ENCODE data around the gene CCDC127.
"Not testable (repeated sequence)": the region's sequence is repeated elsewhere in the genome, so short reads cannot be mapped to it uniquely, and the experiment has no call there.

The CCDC127 gene

DNA sequence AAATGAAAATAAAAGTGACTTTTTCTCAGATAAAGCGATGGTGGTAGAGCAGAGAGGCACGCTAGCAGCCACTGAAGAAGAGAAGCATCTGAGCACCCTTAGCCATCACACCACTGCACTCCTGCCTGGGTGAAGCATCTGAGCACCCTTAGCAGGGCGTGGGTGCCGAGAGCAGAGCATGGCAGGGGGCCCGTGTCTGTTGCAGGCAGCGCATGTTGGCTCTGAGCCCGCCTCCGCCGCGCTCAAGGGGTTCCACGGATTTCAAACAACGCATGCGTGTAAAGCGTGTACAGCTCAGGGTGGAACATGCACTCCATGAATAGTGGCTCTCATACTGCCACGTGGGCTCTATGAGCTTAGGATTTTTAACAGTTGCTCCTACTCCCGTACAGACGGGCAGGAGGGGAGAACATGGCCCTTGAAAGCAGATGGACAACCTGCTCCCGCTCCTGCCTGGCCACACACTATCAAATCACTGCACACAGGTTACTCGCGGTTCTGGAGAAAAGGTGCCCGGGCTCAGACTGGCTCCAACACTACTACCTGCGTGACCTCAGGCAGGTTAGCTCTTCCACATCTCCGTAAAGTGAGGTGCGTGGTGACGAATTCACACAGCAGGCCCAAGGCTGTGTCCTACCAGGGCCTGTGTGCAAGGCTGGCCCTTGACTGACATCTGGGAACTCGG lies 14.6 kb downstream of the CCDC127 start:
- DNase-seq (ENCODE audit: low read depth), result no peak

DNA sequence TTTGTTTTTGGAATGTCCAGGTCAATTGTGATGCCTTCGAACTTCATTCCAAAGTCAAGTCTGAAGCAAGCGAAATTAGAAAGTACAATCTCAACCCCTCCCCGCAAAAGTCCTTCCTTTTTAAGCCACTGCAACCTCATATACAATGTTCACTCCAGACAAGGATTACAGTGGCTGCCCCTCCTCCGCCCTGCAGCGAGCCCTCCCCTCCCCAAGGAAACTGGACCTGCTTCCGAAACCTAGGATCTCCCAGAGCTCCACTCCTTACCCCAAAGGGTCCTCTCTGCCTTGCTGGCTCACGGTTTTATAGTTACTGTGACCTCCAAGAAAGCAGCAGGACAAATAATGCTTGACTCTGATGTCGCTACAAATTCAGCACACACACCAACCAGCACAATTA lies 16.3 kb downstream of the CCDC127 start:
- no peak for DNase-seq (ENCODE audit: low read depth)

DNA sequence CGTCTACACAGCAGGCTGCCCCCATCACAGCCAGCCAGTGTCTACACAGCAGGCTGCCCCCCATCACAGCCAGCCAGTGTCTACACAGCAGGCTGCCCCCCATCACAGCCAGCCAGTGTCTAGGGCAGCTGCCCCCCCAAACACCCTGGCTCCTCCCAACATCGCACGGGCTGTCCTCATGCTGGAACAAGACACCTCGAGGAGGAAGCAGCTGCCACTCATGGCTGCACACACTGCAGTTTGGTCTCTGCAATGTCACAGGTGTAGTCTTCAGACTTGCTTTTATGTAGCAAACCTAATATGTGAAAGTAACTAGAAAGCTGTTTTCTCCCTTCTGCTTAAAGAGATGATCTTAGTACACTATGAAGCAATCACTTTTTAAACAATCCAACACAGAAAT lies 17.0 kb downstream of the CCDC127 start:
- DNase-seq (ENCODE audit: low read depth), result no peak

DNA sequence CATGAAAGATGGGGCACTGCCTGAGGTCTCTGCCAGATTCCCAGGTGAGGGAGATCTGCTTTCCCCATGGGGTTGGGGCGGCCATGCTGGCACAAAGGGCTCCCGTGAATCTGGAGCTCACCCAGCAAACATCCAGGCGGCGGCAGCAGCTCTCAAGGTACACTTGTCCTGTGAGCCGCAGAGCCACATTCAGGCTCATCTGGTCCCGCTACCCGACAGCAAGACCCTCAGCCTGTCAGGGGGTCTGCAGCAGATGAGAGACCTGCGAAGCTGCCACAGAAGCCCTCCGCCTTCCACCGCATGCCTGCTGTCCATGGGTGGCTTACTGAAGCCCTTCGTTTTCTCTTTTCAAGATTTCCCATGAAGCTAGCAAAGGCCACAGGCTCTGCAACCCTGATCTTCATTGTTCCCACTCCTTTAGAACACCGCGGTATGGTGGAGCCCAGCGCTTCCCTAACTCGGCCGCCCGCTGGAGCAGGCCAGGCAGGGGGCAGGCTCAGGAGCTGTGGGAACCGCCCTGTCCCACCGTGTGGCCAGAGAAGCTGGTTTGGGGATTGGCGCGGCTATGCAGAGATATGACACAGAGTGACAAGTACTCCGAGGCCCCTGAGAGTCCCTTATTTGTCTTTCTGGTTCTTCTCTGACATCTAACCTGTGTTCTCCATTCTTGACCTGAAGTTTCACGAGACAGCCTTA lies 17.9 kb downstream of the CCDC127 start:
- DNase-seq (ENCODE audit: low read depth), result no peak

DNA sequence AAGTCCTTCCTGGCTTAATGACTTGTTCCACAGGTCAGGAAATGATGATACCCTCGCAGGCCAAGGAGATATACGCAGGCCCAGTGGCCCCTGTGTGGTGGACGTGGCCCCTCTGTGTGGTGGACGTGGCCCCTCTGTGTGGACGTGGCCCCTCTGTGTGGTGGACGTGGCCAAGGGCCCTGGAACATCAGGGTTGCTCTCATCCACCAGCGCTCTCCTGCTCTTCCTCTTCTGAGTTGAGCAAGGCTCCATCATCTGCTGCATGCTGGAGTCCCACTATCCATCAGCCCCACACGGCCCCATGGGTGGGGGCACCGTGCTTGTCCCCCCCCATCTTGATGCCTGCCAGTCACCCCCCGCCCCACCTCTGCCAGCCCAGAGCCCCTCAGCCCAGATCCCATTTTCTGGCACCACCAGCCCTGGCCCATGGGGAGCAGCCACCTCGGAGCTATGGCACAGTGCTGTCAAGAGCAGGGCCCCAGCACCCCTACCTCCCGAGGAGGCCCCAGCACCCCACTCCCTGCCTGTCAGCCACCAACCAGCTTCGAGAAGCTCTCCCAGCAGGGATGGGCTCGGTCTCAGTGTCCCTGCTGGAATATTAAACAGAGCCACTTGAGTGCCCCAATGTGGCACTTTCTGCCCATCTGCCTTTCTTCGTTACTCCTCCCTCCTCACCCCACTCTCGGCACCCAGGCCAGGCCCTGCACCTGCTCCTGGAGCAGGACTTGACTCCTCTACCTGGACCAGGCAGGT lies 18.6 kb downstream of the CCDC127 start:
- no peak for DNase-seq (ENCODE audit: low read depth)

DNA sequence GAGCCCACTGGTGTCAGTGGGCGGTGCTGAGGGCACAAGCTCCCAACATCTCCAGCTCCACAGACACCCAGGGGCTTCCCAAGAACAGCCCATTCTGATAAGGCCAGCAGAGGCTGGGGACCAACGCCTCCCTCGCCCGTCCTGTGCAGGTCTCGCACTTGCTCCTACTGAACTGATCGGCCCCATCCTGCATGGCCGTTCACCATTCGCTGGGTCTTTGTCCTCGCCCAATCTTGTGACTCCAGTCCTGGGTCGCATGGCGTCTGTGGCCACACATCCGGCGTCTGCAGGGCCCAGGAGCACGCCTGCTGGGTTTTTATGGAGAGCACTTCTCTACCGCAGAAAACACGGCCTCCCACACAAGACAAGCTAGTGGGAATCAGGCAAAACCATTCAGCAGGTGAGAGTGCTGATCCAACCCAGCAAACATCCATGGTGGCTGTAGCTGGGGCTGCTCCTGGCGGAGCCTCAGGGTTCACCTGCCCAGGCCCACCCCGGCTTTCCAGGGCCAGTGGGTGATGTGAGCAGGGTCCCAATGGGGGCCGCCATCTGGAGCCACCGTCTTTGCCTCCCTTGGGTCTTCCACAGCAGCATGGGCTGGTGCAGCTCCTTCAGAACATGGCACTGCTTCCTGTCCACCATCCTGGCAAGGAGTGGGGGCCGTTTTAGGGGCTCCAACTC lies 19.3 kb downstream of the CCDC127 start:
- no peak for DNase-seq (ENCODE audit: low read depth)

DNA sequence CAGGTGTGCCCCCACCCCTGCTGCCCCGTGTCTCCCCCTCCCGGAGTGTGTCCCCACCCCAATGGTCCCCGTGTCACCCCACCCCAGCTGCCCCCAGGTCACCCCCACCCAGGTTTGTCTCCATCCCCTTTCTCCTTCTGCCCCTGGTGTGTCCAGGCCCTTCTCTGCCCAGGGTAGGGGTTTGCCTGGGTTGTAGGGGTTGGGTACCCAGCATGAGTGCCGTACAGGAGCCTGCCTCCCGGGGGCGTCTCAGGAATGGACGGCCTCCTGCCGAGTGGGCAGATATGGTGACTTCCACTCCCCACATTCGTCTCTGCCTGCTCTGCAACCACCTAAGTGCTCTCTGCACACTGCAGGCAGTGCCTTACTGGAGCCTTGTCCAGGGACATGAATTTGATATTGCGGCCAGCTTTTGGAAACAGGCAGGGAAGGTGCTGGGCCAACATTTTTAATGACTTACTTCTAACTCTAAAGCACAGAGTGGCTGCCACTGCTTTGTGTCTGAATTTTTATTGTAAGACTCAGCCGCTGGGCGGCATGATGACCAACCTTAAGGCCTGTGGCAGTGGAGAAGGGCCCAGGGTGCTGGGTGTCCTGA lies 20.0 kb downstream of the CCDC127 start:
- no peak for DNase-seq (ENCODE audit: low read depth)

DNA sequence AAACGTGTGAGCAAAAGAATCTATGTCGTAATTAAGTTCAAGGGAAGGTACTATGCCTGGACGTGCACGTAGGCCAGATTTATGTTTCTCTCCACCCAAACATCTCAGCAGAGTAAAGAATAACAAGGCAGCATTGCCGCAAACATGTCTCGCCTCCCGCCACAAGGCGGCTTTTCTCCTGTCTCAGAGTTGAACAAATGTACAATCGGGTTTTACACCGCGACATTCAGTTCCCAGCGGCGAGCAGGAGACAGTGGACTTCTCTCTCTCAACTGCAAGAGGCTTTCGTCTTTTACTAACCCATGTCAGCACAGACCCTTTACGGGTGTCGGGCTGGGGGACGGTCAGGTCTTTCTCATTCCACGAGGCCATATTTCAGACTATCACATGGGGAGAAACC lies 20.9 kb downstream of the CCDC127 start:
- DNase-seq (ENCODE audit: low read depth), result not testable (repeated sequence)

DNA sequence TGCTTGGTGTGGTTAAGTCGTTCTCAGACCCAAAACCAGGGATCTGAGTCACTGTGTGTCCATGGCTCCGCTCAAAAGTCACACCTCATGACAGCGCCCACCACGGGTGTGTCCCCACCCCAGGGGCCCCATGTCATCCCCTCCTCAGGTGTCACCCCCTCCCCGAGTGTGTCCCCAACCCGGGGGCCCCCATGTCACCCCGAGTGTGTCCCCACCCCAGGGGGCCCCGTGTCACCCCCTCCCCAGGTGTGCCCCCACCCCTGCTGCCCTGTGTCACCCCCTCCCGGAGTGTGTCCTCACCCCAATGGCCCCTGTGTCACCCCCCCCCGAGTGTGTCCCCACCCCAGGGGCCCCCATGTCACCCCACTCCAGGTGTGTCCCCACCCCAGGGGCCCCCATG lies 21.6 kb downstream of the CCDC127 start:
- DNase-seq (ENCODE audit: low read depth), result no peak

DNA sequence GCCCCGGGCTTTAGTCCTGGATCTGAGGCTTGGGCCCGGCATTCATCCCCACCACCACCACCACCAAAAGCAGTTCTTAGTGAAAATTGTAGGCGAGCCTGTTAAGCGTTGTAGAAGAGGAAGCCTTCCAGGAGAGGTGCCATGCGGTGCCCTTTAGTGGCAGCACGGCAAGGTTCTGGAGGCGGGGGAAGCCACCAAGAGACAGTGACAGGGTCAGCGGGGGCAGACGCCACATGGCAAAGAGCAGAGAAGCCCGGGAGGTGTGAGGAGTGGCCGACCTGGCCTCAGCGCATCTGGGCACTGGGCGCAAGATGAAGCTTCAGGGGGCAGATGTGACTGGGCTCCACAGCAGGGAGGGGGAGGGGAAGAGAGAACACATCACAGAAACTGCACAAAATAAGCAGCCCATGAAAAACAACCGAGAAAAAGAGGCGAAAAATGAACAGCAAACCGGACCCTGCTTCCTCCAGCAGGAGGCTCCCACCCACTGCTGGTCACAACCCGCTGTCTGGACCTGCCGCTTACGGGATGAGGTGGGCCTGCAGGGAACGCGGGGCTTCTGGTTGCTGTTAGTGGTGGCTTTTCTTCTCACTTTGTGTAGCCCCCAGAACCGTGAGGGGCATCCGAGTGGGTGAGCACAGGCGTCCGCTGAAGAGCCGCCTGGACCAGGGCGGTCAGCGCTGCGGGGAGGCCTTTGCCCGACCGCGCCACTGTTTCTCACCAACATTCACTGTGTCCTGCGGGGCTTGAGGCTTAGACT lies 22.4 kb downstream of the CCDC127 start:
- no peak for DNase-seq (ENCODE audit: low read depth)

DNA sequence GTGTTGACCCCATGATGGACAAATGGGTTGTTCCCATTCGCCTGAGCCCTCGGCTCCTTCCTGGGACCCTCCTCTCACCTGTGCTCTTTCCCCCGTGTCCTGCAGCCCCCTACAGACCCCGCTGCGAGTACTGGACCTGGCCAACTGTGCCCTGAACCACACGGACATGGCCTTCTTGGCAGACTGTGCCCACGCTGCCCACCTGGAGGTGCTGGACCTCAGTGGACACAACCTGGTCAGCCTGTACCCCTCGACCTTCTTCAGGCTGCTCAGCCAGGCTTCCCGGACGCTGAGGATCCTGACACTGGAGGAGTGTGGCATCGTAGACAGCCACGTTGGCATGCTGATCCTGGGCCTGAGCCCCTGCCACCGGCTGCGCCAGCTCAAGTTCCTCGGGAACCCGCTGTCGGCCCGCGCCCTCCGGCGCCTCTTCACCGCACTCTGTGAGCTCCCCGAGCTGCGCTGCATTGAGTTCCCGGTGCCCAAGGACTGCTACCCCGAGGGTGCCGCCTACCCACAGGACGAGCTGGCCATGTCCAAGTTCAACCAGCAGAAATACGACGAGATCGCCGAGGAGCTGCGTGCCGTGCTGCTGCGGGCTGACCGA lies 23.2 kb downstream of the CCDC127 start:
- DNase-seq (ENCODE audit: low read depth), result no peak

DNA sequence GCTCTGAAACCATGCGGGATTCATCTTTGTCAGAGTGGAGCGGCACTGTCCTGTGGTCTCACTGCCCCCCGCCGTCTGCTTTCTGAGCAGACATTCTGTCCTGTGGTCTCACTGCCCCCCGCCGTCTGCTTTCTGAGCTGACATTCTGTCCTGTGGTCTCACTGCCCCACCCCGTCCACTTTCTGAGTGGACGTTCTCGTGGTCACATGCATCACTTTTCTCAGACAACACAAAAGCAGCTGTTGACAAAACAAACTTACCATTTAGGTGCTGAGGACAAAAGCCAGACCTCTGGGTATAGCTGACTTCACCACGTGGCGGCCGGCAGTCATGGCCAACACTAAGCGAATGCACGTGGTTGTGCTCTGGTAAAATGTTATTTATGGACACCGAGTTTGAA lies 23.9 kb downstream of the CCDC127 start:
- DNase-seq (ENCODE audit: low read depth), result no peak

DNA sequence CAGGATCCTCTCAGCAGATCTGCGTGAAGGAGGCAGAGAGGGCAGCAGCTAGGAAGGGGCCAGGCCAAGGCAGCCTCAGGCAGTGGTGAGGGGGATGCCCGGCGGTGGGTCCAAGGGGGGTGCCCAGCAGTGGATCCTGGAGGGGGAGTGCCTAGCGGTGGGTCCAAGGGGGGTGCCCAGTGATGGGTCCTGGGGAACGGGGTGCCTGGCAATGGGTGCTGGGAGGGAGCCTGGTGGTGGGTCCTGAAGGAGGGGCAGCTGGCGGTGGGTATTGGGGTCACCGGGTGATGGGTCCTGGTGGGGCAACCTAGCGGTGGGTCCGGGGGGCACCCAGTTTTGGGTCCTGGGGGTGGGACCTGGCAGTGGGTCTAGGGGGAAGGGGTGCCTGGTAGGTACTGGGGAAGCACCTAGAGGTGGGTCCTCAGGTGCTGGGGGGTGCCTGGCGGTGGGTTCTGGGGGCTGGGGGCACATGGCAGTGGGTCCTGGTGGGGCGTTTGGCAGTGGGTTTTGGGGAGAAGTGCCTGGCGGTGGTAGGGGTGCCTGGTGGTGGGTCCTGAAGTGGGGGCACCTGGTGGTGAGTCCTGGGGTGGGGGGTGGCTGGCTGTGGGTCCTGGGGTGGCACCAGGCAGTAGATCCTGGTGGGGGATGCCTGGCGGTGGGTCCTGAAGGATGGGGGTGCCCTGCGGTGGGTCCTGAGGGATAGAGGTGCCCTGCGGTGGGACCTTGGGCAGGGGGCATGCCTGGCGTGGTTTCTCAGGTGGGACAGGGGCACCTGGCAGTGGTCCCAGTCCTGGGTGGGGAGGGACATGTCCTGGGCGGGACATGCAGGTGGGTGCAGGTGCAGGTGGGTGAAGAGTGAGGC lies 24.8 kb downstream of the CCDC127 start:
- DNase-seq (ENCODE audit: low read depth), result no peak

DNA sequence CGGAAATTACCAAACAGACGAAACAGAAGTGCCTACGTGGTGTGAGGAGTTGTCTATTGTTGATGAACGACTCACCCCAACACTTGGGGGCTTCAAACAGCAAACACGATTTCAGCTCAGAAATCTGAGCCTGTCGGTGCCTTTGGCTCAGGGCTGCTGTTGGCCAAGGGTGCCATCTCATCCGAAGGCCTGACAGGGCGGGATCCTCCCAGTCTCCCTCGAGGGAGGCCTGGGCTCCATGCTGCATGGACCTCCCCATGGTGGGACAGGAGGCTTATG lies 25.3 kb downstream of the CCDC127 start:
- DNase-seq (ENCODE audit: low read depth), result no peak

DNA sequence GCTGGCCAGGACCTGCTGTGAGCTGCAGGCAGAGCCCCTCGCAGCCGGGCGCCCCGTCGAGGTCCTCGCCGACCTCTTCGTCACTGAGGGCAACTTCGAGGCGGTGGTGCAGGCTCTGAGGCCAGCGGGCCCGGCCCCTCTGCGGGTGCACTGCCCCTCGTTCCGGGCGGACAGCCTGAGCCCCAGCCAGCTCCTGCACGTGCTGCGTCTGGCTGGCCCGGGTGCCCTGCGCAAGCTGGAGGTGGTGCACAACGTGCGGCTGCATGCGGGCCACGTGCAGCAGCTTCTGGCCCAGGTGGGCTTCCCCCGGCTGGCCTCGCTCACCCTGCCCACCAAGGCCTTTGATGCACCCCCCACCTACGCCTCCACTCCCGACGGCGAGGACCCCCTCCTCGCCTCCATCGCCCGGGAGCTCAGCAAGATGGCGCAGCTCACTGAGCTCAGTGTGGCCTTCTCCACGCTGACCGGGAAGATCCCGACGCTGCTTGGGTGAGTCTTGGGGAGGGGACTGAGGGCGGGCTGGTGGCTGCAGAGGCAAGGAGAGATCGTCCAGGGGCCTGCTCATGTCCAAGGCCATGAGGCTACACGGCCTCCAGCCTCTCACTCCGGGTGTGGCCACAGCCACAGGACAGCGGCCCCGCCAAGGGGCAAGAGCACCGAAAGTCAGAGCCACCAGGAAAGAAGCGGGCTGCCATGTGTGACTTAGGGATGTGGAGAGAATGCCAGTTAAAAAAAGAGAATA lies 25.8 kb downstream of the CCDC127 start:
- no peak for DNase-seq (ENCODE audit: low read depth)

DNA sequence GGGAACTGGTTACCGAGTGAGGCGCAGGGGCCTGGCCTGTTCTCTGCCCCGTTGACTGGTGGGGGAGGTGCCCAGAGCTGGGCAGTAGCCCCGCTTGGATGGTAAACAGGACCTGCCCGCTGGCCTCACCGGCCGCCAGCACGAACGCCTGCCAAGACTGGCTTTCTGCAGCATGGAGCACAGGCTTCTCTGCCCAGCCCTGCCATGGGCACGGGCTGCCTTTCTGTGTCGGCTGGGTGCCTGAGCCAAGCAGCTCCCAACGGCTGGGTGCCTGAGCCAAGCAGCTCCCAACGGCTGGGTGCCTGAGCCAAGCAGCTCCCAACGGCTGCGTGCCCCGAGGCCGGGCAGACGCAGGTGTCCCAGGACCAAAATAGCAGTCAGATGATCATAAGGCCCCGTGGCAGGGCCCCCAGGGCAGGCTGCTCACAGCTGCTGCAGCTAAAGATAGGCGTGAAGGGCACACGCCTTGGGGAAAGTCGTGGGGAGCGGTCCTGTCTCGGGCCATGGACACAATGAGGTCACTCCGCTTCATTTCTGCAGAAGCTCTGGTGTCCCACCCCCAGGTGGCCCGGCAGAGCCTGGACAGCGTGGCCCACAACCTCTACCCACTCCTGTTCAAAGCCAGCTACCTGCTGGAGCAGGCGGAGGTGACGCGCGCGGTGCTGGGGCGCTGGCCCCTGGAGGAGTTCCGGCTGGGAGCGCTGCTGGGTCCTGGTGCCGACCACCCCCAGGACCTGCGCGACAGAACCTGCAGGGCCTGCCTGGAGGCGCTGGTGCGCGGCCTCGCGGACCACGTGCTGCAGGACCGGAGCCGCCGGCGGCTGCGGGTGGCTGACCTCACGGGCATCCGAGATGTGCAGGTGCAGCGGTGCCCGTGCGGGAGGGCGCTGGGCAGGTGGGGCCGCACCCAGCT lies 26.7 kb downstream of the CCDC127 start, which contains the start of gene LRRC14B:
Gene LRRC14B, plus strand, starts transcription at position 460 of the 913 bp plus-strand sequence. Its CDS starts 44 bp downstream, at position 504.
- DNase-seq (ENCODE audit: low read depth), result no peak

DNA sequence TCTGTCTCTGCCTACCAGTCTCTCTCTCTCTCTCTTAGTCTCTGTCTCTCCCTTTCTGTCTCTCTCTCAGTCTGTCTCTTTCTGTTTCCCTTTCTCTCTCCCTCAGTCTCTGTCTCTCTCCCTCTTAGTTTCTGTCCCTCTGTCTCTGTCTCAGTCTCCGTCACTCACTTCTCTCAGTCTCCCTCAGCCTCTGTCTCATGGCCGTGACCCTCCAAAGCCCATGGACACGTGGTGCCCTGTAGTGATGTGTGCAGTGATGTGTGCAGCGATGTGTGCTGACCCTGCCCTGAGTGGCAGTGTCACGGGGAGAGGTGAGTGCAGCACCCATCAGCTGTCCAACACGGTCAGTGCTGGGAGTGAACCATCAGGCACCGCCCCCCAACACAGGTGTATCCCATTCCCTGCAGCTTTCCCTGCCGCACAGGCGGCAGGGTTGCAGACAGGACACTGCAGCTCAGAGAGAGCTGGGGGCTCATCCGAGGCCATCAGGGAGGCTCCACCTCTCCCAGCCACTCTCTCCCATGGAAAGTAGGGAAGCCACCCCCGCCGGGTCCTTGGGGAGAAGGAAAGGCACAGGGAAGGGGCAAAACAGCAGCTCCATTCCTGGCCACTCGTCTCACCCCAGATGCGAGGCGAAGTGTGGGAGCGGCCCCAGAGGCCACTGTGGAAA lies 27.5 kb downstream of the CCDC127 start:
- DNase-seq (ENCODE audit: low read depth), result no peak

DNA sequence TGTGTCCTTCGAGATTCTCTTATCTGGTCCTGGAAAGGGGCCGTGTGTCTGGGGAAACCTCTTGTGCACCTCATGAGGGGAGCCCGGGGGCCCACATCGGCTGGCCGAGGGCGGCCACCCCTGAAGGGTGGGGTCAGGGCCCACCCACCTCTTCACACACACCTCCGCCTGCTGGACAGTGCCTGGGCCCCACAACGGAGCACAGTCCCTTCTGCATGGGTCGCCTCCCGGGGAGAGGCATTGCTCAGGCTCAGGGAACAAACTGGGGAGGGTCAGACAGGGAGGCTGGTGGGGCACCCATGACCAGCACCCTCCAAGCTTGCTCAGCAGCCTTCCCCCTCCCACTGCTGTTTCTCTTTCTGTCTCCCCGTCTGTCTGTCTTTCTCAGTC lies 28.0 kb downstream of the CCDC127 start:
- no peak for DNase-seq (ENCODE audit: low read depth)
